Stimulated activated CD8-positive, alpha-beta memory T cell treated with anti-CD3 and anti-CD28 coated beads, Interleukin-7, amount 100 ng/mL, for 24 hours (primary cell): ENCODE data around the gene SPTBN1.

ENCODE experiments used
- DNase-seq: peaks from one replicate; pipeline ENCODE4 v3.0.0-alpha.2; 2020; ENCODE audit warnings: low read depth

The SPTBN1 gene

GRCh38 chr2:54610700-54611099, 154.6 kb downstream of the SPTBN1 start:
- DNase-seq: no peak

GRCh38 chr2:54611830-54612545, 155.9 kb downstream of the SPTBN1 start:
- DNase-seq: no peak

GRCh38 chr2:54613386-54613785, 157.3 kb downstream of the SPTBN1 start:
- no peak for DNase-seq

GRCh38 chr2:54613794-54614257, 157.7 kb downstream of the SPTBN1 start:
- DNase-seq: no peak

- no peak for DNase-seq
These were observed 158.7 kb downstream of the SPTBN1 start for GRCh38 chr2:54614819-54615218.

GRCh38 chr2:54615832-54616534, 159.9 kb downstream of the SPTBN1 start:
- no peak for DNase-seq

GRCh38 chr2:54617409-54617808, 161.3 kb downstream of the SPTBN1 start:
- DNase-seq: no peak

GRCh38 chr2:54618646-54619565, 162.8 kb downstream of the SPTBN1 start:
- DNase-seq: no peak

GRCh38 chr2:54619660-54620231, 163.6 kb downstream of the SPTBN1 start:
- DNase-seq: no peak

GRCh38 chr2:54620948-54621347, 164.8 kb downstream of the SPTBN1 start:
- no peak for DNase-seq

GRCh38 chr2:54624591-54625071, 168.5 kb downstream of the SPTBN1 start:
- DNase-seq: no peak

GRCh38 chr2:54626131-54626530, 170.0 kb downstream of the SPTBN1 start:
- DNase-seq: no peak

- DNase-seq: no peak
These were observed 170.8 kb downstream of the SPTBN1 start for GRCh38 chr2:54626884-54627283.

GRCh38 chr2:54627973-54628372, 171.8 kb downstream of the SPTBN1 start:
- DNase-seq: no peak

- DNase-seq: no peak
These were observed 172.3 kb downstream of the SPTBN1 start for GRCh38 chr2:54628418-54628817.

GRCh38 chr2:54628957-54629356, 172.8 kb downstream of the SPTBN1 start:
- no peak for DNase-seq

- no peak for DNase-seq
These were observed 173.3 kb downstream of the SPTBN1 start for GRCh38 chr2:54629390-54629789.

- no peak for DNase-seq
These were observed 174.1 kb downstream of the SPTBN1 start for GRCh38 chr2:54629914-54630857.

- DNase-seq: no peak
These were observed 174.9 kb downstream of the SPTBN1 start for GRCh38 chr2:54630858-54631497.

GRCh38 chr2:54631755-54632154, 175.6 kb downstream of the SPTBN1 start:
- no peak for DNase-seq
